NCI-H146 (cell line): ENCODE data around the gene GNAI1.
"Not testable (repeated sequence)": the region's sequence is repeated elsewhere in the genome, so short reads cannot be mapped to it uniquely, and the experiment has no call there.

Experiments used
- DNase-seq: peaks from one replicate; lab custom pipeline; 2025; lab: John Stamatoyannopoulos, UW

GNAI1 gene

GRCh38 chr7:80132594-80132993 is 2.0 kb upstream of the GNAI1 start:
- DNase-seq = no peak

- DNase-seq = no peak
Observed at GRCh38 chr7:80133361-80134114, 1.1 kb upstream of the GNAI1 start.

DNA sequence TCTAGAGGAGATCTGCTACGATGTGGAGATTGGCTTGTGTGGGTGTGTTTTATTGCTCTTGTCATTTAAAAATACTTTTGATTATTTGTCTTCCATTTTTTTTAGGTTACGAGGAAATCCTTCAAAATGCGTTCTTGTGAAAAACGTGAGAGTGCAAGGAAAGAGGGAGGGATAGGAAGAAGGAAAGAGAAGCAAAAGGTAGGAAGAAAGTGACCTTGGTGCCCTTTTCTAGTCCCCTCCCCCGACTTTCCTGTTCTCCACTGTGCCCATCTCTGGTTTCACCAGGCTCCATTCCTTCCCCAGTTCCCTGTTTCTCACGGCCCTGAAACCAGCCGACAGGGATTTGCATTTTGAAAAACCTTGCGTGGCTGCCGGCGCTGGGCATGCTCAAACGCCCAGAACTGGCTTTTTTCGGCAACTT is 506 bp upstream of the GNAI1 start:
- DNase-seq = no peak

DNA sequence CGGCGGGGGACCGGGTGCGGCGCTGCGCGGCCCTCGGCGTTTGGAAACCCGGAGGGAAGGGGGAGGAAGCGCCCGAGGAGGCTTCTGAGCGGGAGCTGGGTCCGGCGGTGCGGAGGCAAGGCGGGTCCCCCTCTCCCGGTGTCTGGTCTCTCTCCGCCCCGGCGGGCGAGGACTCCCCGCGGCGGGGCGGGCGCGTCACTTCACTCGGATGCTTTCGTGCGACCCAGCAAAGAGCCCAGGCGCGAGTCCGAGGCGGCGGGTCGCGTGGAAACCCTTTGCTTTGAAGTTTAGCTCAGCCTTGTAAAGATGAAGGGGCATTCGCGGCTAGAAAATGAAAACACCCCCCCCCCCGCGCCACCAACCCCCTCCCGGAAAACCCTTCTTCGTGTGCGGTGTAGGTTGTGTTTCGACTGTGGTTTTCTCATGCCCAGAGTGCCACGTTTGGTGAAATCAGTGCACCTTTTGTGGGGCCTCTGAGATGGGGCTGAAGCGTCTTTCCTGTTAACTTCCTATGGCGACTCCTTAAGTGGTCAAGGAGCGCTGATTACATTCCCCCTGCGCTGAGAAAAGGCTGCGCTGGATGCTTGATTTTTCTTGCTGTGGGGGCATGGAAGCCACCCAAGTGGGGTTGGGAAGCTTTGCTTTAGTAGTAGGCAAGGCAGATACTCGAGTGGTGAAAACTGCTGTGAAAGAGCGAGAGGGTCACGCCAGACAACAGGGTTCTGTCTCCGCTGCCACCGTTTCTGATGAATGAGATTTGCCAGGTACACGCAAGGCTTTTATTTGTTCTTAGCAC is 876 bp downstream of the GNAI1 start:
- DNase-seq = peak; percentile 9

- DNase-seq = no peak
Observed at GRCh38 chr7:80136261-80137055, 1.8 kb downstream of the GNAI1 start.

GRCh38 chr7:80137410-80137809 is 2.8 kb downstream of the GNAI1 start:
- DNase-seq = no peak

DNA sequence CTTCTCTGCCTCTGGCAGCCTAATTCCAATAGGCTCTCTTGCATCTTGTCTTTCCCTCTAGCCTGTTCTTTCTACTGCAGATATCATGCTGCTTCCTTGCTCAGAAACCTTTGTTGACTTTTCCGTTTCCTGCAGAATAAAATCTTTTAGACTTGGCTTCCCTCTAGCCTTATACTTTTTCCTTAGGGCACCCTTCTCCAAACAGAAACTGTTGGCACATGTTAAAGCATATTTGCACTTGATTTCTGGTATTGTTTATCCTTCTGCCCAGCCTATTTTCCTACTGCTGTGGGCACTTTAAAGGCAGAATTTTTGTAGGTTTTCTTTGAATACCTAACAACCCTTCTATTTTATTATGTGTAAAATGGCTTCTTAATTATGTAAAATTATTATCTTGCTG is 4.6 kb downstream of the GNAI1 start:
- DNase-seq = no peak

DNA sequence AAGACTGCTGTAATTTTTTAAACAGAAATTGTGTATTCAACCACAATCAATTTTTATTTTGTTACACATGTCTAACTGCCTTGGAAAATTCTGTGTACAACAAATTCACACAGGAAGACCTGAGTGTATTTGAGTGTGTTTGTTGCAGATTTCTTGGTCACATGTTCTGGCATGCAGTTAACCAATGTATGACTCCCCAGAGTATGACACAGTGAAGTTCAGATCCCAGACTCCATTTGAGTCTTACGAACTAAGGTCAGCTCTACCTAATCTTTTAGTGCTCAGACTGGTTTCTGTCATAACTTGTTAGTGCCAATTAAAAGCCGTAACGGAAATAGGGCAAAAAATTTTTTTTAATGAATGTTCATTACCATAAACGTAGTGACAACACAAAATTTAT is 5.8 kb downstream of the GNAI1 start:
- DNase-seq = no peak

DNA sequence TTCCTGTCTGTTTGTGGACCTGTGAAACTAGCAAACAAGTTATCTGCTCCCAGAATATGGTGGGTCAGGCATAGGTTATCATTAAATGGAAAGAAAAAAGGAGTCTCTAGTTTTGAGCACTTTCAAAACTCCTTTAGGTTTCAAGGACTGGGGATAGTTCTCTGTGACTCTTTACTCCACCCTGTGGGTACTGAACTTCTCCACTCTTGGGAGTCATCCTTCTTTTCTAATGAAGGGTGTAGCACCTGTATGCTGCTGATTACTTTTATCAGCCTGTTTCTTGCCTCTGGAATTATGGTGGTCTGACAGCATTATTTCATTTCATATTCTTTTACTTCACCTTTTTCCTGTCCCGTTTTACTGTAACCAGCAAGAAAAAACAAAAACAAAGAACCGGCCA is 6.7 kb downstream of the GNAI1 start:
- no peak for DNase-seq

DNA sequence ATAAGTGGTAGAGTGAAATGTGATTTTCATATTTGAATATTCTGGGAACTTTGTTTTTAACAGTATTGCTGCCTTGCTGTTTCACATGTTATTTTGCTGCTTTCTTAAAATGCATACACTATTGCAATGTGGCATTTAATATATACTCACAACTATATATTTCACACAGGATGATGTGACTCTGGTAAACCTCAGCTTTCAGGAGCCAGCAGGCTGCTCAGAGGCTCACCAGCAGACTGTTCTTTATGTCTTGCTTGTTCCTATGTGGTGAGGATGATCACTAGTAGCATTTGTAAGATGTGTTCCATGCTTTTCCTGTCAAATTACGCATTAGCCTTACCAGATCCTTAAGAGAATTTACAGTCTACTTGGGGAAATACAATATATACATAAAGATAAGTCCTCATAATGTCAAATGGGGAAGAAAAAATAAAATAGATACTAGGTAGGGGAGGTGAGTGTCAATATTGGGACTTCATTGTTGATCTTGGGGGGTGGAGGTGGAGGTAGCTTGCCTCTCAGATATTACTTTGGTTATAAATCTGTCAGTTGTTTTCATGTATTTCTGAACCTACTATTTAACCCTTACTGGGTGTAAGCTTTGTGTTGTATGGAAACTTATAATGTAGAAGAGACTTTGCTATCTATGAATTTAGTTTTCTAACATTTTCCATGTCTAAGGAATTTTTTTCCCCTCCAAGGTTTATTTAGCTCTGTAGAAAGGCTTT is 8.4 kb downstream of the GNAI1 start:
- DNase-seq = no peak

- no peak for DNase-seq
Observed at GRCh38 chr7:80145780-80146422, 11.3 kb downstream of the GNAI1 start.

GRCh38 chr7:80146545-80147182 is 12.0 kb downstream of the GNAI1 start:
- no peak for DNase-seq

GRCh38 chr7:80147543-80148391 is 13.1 kb downstream of the GNAI1 start:
- no peak for DNase-seq

- no peak for DNase-seq
Observed at GRCh38 chr7:80150611-80151273, 16.1 kb downstream of the GNAI1 start.

DNA sequence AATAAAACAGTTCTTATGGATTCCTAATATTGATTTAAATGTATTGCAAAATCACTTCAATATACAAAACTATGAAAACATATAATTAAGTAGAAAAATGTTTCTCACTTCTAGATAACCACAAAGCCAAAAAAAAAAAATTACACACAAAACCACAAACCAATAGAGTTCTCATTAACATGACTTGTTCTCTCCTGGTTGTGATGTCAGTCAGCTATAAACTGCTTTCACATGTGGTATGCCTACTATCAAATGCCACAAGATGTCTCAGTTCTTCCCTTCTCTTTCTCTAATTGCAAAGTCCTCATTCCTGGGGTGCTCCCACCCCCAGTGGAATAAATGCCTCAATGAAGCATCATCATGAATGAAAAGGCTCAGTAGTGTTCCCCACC is 16.6 kb downstream of the GNAI1 start:
- no peak for DNase-seq

DNA sequence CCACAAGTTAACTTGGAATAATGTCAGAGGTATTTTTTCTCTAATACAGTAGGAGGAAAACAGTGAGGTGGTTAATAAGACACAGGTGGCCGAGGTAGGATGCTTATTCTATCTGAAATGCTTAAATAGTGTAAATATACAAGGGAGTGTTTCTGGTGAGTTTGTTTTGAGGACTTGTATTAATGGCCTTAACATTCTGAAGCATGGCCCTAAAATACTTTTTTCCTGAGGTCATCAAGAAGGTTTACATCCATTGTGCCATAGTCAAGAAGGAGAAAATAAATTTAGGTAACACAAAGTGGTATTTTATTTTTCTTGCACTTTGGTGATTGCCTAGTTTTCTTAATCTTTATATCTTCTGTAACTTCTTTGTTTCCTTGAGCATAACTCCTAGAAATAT is 18.8 kb downstream of the GNAI1 start:
- DNase-seq = no peak

- DNase-seq = no peak
Observed at GRCh38 chr7:80154656-80155333, 20.2 kb downstream of the GNAI1 start.

- DNase-seq = no peak
Observed at GRCh38 chr7:80155374-80155773, 20.7 kb downstream of the GNAI1 start.

- DNase-seq = not testable (repeated sequence)
Observed at GRCh38 chr7:80157770-80158169, 23.1 kb downstream of the GNAI1 start.
